Measurements from ENCODE around the gene TRIM71.

- no peak for TF ChIP-seq CTCF (IDR thresholded peaks at IDR 0.05)
- TF ChIP-seq POLR2A (IDR thresholded peaks at IDR 0.05): no peak
Observed at GRCh38 chr3:32859604-32860237, 41.9 kb downstream of the TRIM71 start.

Measured in Peyer's patch (tissue), 4 donors.